ENCODE data around the gene GTF2H1.

The GTF2H1 gene

DNA sequence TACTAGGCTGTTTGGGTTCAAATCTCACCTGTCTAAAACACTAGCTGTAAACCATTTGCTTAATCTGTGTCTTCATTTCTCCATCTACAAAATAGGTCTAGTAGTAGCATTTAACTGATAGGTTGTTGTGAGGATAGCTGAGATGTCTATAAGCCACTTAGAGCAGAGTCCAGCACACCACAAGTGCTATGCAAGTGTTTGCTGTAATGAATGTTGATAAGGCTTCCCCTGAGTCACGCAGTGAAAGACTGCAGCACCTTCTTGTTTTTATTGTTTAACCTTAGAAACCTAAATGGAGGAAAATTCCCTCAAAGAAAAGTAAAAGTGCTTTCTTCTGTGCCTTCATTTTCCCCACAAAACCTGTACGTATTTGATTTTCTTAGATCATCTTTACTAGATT, 48.9 kb downstream of the GTF2H1 start:
- H3K4me3 ChIP-seq (ENCODE audit: low read length, poor library complexity, severe bottlenecking) = no peak overlapping the region
- no peaks in the 10 kb centered on the region for H3F3A ChIP-seq (ENCODE audit: low read depth)

DNA sequence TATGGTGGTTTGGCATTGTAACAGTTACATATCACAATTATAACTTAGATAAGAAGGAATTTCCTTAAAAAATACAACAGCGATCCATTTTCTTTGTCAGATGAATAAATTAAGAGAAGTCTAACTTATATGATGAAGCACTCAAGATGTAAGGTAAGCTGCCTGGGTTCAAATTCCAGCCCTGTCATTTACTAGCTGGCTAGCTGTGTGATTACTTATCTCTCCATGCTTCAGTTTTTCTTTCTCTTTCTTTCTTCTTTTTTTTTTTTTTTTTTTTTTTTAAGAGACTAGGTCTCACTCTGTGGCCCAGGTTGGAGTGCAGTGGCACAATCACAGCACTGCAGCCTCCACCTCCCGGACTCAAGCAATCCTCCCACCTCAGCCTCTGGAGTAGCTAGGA, 49.8 kb downstream of the GTF2H1 start:
- H4K20me1 ChIP-seq (ENCODE audit: insufficient read depth, low read length, poor library complexity, severe bottlenecking) = no peaks in the 10 kb centered on the region
- H3K36me3 ChIP-seq (ENCODE audit: insufficient read depth, low read length) = no peaks in the 10 kb centered on the region
- no peaks in the 10 kb centered on the region for H3K79me2 ChIP-seq (ENCODE audit: insufficient read depth, low read length)
- no peaks in the 10 kb centered on the region for H3F3A ChIP-seq (ENCODE audit: low read depth)
- no peak overlapping the region for H2AFZ ChIP-seq (ENCODE audit: low read length)
- no peak overlapping the region for H3K4me2 ChIP-seq (ENCODE audit: low read depth, low read length, poor library complexity, severe bottlenecking)
- TF ChIP-seq, protein P1, sequence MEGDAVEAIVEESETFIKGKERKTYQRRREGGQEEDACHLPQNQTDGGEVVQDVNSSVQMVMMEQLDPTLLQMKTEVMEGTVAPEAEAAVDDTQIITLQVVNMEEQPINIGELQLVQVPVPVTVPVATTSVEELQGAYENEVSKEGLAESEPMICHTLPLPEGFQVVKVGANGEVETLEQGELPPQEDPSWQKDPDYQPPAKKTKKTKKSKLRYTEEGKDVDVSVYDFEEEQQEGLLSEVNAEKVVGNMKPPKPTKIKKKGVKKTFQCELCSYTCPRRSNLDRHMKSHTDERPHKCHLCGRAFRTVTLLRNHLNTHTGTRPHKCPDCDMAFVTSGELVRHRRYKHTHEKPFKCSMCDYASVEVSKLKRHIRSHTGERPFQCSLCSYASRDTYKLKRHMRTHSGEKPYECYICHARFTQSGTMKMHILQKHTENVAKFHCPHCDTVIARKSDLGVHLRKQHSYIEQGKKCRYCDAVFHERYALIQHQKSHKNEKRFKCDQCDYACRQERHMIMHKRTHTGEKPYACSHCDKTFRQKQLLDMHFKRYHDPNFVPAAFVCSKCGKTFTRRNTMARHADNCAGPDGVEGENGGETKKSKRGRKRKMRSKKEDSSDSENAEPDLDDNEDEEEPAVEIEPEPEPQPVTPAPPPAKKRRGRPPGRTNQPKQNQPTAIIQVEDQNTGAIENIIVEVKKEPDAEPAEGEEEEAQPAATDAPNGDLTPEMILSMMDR (conservative IDR thresholded peaks at IDR 0.05; ENCODE audit: low read length) = no peak
- TF ChIP-seq EZH2phosphoT487 (IDR thresholded peaks at IDR 0.05; ENCODE audit: borderline replicate concordance) = no peak
- H3K4me3 ChIP-seq (ENCODE audit: low read length, poor library complexity, severe bottlenecking) = no peak overlapping the region
- no peaks in the 10 kb centered on the region for H3K27me3 ChIP-seq (ENCODE audit: insufficient read depth, low read length, poor library complexity, severe bottlenecking)
- H3K4me1 ChIP-seq (ENCODE audit: insufficient read depth, low read length, poor library complexity, severe bottlenecking) = peaks cover 30% of the 10 kb centered on the region
- no peak overlapping the region for H3K9ac ChIP-seq (ENCODE audit: low read depth, low read length, poor library complexity, severe bottlenecking)
- no peaks in the 10 kb centered on the region for H3K9me2 ChIP-seq (replicated peaks; ENCODE audit: low read depth, low read length)
- no peaks in the 10 kb centered on the region for H3K9me3 ChIP-seq (ENCODE audit: insufficient read depth, low read depth, low read length)

More for the DNA sequence above, 48.9 kb downstream of the GTF2H1 start:
- Histone ChIP-seq H3K9ac (ENCODE audit: low read depth, low read length, poor library complexity, severe bottlenecking) (no peak overlapping the region), H3K36me3 (ENCODE audit: insufficient read depth, low read length) (no peaks in the 10 kb centered on the region), H2AFZ (ENCODE audit: low read length) (no peak overlapping the region), H3K4me1 (ENCODE audit: insufficient read depth, low read length, poor library complexity, severe bottlenecking) (peaks cover 38% of the 10 kb centered on the region), H4K20me1 (ENCODE audit: insufficient read depth, low read length, poor library complexity, severe bottlenecking) (no peaks in the 10 kb centered on the region), H3K4me2 (ENCODE audit: low read depth, low read length, poor library complexity, severe bottlenecking) (no peak overlapping the region), H3K27me3 (ENCODE audit: insufficient read depth, low read length, poor library complexity, severe bottlenecking) (no peaks in the 10 kb centered on the region), H3K79me2 (ENCODE audit: insufficient read depth, low read length) (no peaks in the 10 kb centered on the region; the same call in 1 of the 2 replicates), H3K9me3 (ENCODE audit: insufficient read depth, low read depth, low read length) (no peaks in the 10 kb centered on the region), H3K9me2 (replicated peaks; ENCODE audit: low read depth, low read length) (no peaks in the 10 kb centered on the region)
- no peak for TF ChIP-seq EZH2phosphoT487 (IDR thresholded peaks at IDR 0.05; ENCODE audit: borderline replicate concordance)
- TF ChIP-seq, protein P1 (conservative IDR thresholded peaks at IDR 0.05; ENCODE audit: low read length) = no peak

DNA sequence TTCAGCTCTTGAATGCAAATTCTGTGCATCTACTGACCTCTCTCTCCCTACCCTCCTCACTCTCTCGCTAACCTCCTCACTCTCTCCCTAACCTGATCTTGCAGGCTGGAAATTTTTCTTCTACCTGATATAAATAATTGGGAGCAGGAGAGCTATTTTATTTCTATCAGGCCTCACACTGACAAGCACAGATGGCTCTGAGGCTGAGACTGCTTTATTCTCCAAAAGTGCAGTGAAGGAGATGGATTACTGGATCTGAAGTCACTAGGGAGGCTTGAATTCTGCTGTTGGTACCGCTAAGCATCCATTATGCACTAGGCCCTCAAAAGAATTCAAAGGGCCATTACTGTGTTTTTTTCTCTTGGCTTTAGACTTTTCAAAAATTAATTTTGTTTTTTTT, 52.6 kb downstream of the GTF2H1 start:
- no peaks in the 10 kb centered on the region for H3K79me2 ChIP-seq (ENCODE audit: insufficient read depth, low read length)
- no peaks in the 10 kb centered on the region for H3K27me3 ChIP-seq (ENCODE audit: insufficient read depth, low read length, poor library complexity, severe bottlenecking)
- H2AFZ ChIP-seq (ENCODE audit: low read length) = no peak overlapping the region
- no peaks in the 10 kb centered on the region for H3K36me3 ChIP-seq (ENCODE audit: insufficient read depth, low read length)
- H3K4me1 ChIP-seq (ENCODE audit: insufficient read depth, low read length, poor library complexity, severe bottlenecking) = peaks cover 5% of the 10 kb centered on the region
- no peaks in the 10 kb centered on the region for H4K20me1 ChIP-seq (ENCODE audit: insufficient read depth, low read length, poor library complexity, severe bottlenecking)
- H3K4me2 ChIP-seq (ENCODE audit: low read depth, low read length, poor library complexity, severe bottlenecking) = no peak overlapping the region
- H3K9me3 ChIP-seq (ENCODE audit: insufficient read depth, low read depth, low read length) = no peaks in the 10 kb centered on the region
- H3K4me3 ChIP-seq (ENCODE audit: low read length, poor library complexity, severe bottlenecking) = no peak overlapping the region
- H3F3A ChIP-seq (ENCODE audit: low read depth) = no peaks in the 10 kb centered on the region
- H3K9me2 ChIP-seq (replicated peaks; ENCODE audit: low read depth, low read length) = no peaks in the 10 kb centered on the region
- no peak for TF ChIP-seq EZH2phosphoT487 (IDR thresholded peaks at IDR 0.05; ENCODE audit: borderline replicate concordance)
- TF ChIP-seq, protein P1 (conservative IDR thresholded peaks at IDR 0.05; ENCODE audit: low read length) = no peak
- H3K9ac ChIP-seq (ENCODE audit: low read depth, low read length, poor library complexity, severe bottlenecking) = no peak overlapping the region
